ENCODE measurements around the gene TRPV4. TPM values are rescaled to one million over a fixed set of nuclear protein-coding genes. Genes with fewer than 3 reads are reported as not detected.

The TRPV4 gene
- total RNA-seq, 1 experiment from 2014 or later = 3.1 TPM

DNA sequence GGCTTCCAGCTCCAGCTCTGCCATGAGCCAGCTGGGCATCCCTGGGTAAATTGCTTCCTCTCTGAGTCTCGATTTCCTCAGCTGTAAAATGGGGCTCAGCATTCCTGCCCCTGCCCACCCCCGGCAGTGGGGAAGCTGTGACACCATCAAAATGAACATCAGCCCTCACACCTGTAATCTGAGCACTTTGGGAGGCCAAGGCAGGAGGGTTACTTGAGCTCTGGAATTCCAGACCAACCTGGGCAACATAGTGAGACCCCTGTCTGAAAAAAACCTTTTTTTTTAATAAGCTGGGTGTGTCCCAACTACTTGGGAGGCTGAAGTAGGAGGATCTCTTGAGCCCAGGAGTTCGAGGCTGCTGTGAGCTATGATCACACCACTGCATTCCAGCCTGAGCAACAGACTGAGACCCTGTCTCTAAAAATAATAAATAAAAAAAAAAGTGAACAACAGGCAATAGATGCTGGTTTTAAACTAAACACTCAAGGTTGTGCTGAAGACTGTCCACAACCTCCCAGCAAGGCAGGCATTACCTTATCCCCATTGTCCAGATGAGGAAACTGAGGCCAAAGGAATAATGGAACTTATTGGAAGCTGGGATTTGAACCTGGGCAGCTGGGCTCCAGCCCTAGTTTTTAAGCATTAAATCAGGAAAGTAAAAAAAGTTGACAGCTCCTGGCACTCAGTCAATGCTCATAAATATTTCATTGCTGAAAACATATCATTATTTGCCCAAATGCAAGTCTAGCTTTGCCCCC is 4.3 kb downstream of the TRPV4 start:
- no peak overlapping the region for H2AFZ ChIP-seq
- DNase-seq = no peak
- TF ChIP-seq EZH2 (IDR thresholded peaks at IDR 0.05; ENCODE audit: low read depth) = no peak
- TF ChIP-seq, protein P1, sequence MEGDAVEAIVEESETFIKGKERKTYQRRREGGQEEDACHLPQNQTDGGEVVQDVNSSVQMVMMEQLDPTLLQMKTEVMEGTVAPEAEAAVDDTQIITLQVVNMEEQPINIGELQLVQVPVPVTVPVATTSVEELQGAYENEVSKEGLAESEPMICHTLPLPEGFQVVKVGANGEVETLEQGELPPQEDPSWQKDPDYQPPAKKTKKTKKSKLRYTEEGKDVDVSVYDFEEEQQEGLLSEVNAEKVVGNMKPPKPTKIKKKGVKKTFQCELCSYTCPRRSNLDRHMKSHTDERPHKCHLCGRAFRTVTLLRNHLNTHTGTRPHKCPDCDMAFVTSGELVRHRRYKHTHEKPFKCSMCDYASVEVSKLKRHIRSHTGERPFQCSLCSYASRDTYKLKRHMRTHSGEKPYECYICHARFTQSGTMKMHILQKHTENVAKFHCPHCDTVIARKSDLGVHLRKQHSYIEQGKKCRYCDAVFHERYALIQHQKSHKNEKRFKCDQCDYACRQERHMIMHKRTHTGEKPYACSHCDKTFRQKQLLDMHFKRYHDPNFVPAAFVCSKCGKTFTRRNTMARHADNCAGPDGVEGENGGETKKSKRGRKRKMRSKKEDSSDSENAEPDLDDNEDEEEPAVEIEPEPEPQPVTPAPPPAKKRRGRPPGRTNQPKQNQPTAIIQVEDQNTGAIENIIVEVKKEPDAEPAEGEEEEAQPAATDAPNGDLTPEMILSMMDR (conservative IDR thresholded peaks at IDR 0.05) = no peak
- ChIA-PET CTCF (no interaction called here), POLR2A (ENCODE audit: unreplicated experiment) (no interaction called here)
- no peaks in the 10 kb centered on the region for H3K36me3 ChIP-seq (ENCODE audit: low read depth)
- no peak overlapping the region for H3K27ac ChIP-seq
- intact Hi-C loops (cut with micrococcal nuclease; ENCODE audit: unreplicated experiment) = no loop called here
- no peaks in the 10 kb centered on the region; the same call in 1 of the 2 replicates for H3F3A ChIP-seq (ENCODE audit: insufficient read depth, low read depth)
- H3K79me2 ChIP-seq (ENCODE audit: low read depth) = no peaks in the 10 kb centered on the region
- BruUV-seq (replicated peaks) = no TSS peak
- H3K4me1 ChIP-seq (replicated peaks; ENCODE audit: insufficient read depth) = no peaks in the 10 kb centered on the region
- H3K4me2 ChIP-seq = no peak overlapping the region
- H3K27me3 ChIP-seq (ENCODE audit: insufficient read depth, low read depth) = no peaks in the 10 kb centered on the region
- no peaks in the 10 kb centered on the region for H3K9me2 ChIP-seq (ENCODE audit: insufficient read depth)
- H4K20me1 ChIP-seq (ENCODE audit: insufficient read depth) = no peaks in the 10 kb centered on the region
- H3K4me3 ChIP-seq = no peak overlapping the region
- H3K9me3 ChIP-seq (ENCODE audit: insufficient read depth, low read depth) = no peaks in the 10 kb centered on the region

DNA sequence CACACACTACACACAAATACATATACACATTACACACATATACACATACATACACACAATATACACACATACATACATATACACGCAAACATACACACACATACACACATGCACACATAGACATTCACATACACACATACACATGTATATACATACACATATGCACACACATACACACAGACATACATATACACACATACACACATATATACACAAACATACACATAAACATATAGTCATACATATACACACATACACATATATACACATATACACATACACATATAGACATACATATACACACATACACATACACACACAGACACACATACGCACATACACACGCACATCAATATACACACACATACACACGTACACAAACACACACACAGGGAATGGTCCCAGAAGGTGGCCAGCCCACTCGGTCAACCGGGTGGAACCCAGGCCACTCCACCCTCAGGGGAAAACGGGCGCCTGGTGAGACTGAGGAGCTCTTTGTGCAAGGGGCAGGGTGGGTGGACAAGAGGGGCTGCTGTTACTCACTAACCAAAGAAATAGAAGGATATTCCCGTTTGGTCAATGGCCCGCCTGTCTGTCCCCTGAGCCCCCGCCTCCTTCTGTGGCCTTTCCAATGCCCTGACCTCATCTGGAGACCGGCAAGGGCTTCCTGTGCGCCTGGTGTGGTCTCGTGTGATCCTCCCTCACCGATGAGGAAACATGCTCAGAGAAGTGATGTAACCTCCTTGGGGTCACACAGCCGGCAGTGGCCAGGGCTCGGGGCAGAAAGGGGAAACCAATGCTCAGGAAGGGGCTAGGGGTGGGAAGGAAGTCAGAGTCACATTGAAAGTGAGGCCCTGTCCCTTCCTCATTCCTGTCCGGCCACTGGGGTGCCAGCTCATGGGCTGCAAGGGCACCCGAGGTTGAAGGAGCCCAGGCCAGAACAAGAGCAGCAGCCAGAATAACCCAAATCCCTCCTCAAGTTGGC is 5.3 kb downstream of the TRPV4 start:
- TF ChIP-seq, protein P1 (conservative IDR thresholded peaks at IDR 0.05) = no peak
- TF ChIP-seq EZH2 (IDR thresholded peaks at IDR 0.05; ENCODE audit: low read depth) = no peak
- Histone ChIP-seq H3K4me3 (no peak overlapping the region), H2AFZ (no peak overlapping the region), H3K4me2 (no peak overlapping the region), H3K36me3 (ENCODE audit: low read depth) (no peaks in the 10 kb centered on the region), H3K79me2 (ENCODE audit: low read depth) (no peaks in the 10 kb centered on the region), H3K27ac (no peak overlapping the region), H4K20me1 (ENCODE audit: insufficient read depth) (no peaks in the 10 kb centered on the region), H3K27me3 (ENCODE audit: insufficient read depth, low read depth) (no peaks in the 10 kb centered on the region), H3K9me2 (ENCODE audit: insufficient read depth) (no peaks in the 10 kb centered on the region), H3F3A (ENCODE audit: insufficient read depth, low read depth) (peaks cover 7% of the 10 kb centered on the region), H3K9me3 (ENCODE audit: insufficient read depth, low read depth) (no peaks in the 10 kb centered on the region), H3K4me1 (replicated peaks; ENCODE audit: insufficient read depth) (peaks cover 8% of the 10 kb centered on the region)
- intact Hi-C loops (cut with micrococcal nuclease; ENCODE audit: unreplicated experiment) = no loop called here
- CTCF ChIA-PET = no interaction called here
- no peak for DNase-seq
- POLR2A ChIA-PET (ENCODE audit: unreplicated experiment) = no interaction called here
- no TSS peak for BruUV-seq (replicated peaks)

DNA sequence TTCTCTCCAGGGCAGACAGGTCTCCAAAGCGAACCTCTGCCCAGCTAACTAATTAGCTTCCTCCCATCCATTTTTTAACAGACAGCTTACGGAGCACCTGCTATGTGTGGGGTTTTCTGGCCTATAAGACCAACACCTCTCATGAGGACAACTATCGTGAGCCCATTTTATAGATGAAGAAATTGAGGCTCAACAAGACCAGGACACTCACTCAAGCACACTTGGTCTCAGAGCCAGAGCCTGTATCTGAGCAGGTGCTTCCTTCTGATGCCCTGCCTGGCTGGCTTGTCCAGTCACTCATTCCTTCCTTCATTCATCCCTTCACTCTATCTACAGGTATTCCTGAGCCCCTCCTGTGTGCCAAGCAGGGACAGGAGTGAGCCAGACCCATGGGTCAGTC is 6.1 kb downstream of the TRPV4 start:
- Histone ChIP-seq H4K20me1 (ENCODE audit: insufficient read depth) (no peaks in the 10 kb centered on the region), H3K79me2 (ENCODE audit: low read depth) (no peaks in the 10 kb centered on the region), H3K36me3 (ENCODE audit: low read depth) (no peaks in the 10 kb centered on the region), H3K4me3 (no peak overlapping the region), H3K9me3 (ENCODE audit: insufficient read depth, low read depth) (no peaks in the 10 kb centered on the region), H3F3A (ENCODE audit: insufficient read depth, low read depth) (peaks cover 7% of the 10 kb centered on the region), H3K9me2 (ENCODE audit: insufficient read depth) (no peaks in the 10 kb centered on the region), H3K27ac (no peak overlapping the region), H2AFZ (no peak overlapping the region), H3K4me2 (no peak overlapping the region), H3K27me3 (ENCODE audit: insufficient read depth, low read depth) (no peaks in the 10 kb centered on the region), H3K4me1 (replicated peaks; ENCODE audit: insufficient read depth) (peaks cover 15% of the 10 kb centered on the region)
- ChIA-PET POLR2A (ENCODE audit: unreplicated experiment) (no interaction called here), CTCF (no interaction called here)
- TF ChIP-seq, protein P1 (conservative IDR thresholded peaks at IDR 0.05) = no peak
- TF ChIP-seq EZH2 (IDR thresholded peaks at IDR 0.05; ENCODE audit: low read depth) = no peak
- intact Hi-C loops (cut with micrococcal nuclease; ENCODE audit: unreplicated experiment) = no loop called here
- no peak for DNase-seq
- no TSS peak for BruUV-seq (replicated peaks)

Measured in PC-9 (cell line).